ENCODE results near the gene ANKRD23.
"Not testable (repeated sequence)": the region's sequence is repeated elsewhere in the genome, so short reads cannot be mapped to it uniquely, and the experiment has no call there.

The ANKRD23 gene

DNA sequence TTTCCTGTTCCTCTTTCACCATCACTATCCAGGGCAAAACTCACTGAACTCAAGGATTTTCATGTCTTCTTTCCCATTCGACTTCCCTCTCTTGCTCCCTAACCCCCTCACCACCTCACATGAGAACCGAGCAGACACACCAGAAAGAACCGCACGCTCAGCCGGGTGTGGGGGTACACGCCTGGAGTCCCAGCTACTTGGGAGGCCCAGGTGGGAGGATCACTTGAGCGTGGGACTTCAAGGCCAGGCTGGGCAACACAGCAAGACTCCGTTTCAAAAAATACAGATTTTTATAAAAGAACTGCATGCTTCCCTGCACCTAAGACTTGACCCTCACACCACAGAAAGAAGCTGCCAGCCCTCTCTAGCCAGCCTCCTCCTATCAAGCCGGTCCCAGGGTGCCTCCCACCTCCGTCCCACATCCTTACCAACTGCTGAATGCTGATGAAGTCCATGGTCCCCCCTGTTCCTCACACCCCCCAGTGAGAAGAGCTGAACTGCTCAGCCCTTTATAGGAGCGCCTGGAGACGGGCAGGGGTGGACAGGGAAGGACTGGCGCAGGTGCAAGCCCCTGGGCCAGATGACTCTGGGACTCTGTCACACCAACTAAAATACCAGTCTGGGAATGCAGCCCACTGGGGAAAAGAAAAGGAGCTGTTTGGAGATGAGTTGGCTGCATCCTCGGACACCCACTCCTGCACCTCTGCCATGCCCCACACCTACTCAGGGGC lies at the start of gene ANKRD23:
TSS of gene ANKRD23 (minus strand) at position 484 of the 731 bp plus-strand sequence. CDS start at position 455, 29 bp downstream.
- no peak for DNase-seq (ENCODE audit: low spot score)

DNA sequence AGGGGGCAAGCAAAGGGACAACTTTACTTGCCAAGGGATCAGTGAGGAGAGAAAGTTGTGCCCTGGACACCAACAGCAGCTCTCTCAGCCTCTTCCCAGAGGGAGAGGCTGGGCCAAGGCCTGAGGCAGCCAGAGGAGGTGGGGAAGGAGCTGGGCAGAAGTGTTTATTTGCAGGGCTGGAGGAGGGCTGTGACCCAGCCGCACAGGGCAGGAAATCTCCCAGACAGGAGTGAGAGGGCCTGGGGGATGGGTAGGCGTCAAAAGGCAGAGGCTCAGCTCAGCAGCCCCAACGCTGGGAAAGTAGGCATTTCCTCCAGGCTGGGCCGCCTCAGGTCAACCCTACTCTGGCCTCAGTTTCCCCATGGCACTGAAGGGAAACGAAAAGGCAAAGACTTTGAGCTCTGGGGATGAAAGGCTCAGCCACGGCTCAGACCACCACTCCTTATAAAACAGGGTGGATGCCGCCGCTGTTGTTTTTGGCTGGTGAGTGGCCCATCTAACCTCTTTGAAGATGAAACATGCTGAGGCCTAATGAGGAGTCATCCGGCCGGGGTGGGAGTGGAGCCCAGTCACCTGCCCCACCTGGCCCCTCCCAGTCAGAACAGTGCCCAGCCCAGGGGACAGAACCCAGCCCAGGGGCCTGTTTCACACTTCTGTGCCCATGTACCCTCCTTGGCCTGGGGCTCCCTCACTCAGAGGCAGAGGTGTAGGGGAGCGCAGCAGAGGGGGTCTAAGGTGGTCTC lies 47.9 kb upstream of the ANKRD23 start:
- DNase-seq (ENCODE audit: low spot score) = no peak

DNA sequence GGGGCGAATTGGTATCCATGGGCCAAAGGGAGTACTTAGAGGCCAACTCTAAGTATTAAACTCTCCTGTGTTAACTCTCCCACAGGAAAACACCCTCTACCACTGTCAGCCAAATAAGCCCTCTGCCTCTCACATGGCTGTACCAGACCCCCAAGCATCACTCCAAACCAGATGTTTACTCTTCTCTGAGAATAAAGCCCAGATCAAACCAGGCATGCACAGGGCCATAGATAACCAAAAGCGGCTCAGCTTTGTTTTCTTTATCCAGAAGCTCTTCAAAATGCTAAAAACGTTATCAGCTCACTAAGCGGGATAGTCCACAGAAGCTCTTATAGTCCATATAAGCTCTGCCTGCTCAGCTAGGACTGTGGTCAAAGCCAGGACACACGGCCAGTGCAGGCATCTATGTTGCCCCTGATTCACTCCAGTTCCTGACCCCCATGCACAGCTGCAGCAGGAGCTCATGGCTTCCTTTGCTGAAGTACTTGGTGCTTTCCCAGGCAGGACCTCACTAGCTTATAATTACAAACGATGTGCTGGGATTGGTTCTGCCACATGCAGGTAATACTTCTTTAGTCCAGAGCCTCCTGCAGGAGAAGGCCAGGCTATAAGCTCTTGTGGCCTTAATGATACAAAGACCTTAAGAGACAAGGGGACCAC lies 47.0 kb upstream of the ANKRD23 start:
- DNase-seq (ENCODE audit: low spot score) = no peak

DNA sequence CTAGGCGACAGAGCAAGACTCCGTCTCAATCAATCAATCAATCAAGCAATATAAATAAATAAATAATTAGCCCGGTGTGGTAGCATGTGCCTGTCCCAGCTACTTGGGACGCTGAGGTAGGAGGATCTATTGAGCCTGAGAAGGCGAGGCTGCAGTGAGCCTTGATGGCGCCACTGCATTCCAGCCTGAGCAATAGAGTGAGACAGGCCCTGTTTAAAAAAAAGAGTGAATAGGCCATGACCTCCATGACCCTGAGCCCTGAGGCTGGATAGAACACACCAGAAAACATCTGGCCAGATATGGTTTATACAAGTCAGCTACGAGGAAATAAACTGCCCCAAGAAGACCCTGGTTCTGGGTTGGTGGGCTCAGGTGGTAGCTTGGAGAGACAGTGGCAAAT lies 46.4 kb upstream of the ANKRD23 start:
- no peak for DNase-seq (ENCODE audit: low spot score)

DNA sequence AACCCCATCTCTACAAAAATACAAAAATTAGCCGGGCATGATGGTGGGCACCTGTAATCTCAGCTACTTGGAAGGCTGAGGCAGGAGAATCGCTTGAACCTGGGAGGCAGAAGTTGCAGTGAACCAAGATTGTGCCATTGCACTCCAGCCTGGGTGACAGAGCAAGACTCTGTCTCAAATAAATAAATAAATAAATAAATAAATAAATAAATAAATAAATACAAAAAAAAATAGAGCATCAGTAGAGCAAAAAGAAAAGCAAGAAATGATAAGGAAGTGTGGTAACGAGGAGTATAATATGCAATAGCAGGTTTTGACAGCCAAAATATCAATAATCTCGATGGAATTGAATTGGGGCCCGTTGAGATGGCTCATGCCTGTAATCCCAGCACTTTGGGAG lies 45.7 kb upstream of the ANKRD23 start:
- not testable (repeated sequence) for DNase-seq (ENCODE audit: low spot score)

DNA sequence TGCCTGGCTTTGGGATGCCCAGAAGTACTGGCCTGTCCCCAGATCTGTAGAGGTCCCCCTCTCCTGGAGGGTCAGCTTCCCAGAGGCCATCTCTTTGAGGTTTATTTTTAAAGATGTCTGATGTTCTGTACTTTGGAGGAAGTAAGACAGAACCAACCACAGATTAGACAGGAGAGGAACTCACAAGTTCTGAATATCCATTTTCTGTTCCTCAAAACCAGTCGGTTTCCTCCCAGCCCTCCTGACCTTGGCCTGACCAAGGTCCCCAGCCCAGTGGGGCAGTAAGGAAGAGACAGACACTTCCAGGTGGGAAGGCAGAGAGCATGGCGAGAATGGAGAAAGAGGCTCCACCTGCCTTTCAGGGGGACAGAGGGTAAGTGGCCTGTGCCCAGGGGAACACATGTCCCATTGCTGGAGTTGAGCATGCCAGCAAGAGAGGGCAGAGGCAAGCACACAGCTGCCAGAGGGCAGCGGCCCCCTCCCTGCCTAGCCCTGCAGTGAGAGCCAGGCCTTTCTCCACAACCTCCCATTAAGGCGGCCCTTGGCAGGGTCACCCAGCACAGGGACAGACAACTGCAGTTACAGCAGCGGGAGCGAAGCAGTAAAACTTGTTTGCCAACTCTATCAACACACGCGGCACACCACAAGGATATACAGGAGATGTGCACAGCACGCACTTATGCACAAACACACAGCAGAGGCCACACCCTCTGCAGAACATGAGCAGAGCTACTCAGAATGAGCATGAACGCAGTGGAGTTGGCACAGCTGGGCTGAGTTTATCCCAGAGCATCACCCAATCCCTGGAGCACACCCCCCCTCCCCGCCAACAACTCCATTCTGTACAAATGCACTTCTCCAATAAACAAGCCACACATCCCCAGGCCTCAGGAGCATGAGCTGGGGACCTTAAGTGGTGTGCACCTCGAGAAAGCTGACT lies 44.5 kb upstream of the ANKRD23 start:
- DNase-seq (ENCODE audit: low spot score) = no peak

DNA sequence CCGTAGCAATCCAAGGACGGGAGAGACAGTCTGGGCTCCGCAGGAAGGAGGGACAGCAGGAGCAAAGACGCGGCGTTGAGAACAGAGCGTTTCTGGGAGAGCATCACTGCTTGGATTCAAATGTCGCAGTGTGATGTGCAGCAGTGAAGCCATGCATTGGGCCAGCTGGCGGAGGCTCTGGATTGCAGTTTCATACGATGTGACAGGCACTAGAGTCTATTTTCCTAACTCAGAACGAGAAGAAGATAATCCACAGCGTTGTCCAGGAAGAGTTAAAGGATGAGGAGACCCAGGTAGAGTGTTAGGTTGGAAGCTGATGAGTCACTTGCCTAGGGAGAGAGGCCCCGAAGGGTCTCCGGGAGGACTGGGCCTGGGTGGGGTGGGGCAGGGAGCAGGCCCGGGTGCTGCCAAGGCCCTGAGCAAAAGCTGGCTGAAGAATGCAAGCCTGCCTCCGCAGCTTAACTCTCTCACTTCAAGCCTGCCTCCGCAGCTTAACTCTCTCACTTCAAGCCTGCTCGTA lies 43.7 kb upstream of the ANKRD23 start:
- no peak for DNase-seq (ENCODE audit: low spot score)

DNA sequence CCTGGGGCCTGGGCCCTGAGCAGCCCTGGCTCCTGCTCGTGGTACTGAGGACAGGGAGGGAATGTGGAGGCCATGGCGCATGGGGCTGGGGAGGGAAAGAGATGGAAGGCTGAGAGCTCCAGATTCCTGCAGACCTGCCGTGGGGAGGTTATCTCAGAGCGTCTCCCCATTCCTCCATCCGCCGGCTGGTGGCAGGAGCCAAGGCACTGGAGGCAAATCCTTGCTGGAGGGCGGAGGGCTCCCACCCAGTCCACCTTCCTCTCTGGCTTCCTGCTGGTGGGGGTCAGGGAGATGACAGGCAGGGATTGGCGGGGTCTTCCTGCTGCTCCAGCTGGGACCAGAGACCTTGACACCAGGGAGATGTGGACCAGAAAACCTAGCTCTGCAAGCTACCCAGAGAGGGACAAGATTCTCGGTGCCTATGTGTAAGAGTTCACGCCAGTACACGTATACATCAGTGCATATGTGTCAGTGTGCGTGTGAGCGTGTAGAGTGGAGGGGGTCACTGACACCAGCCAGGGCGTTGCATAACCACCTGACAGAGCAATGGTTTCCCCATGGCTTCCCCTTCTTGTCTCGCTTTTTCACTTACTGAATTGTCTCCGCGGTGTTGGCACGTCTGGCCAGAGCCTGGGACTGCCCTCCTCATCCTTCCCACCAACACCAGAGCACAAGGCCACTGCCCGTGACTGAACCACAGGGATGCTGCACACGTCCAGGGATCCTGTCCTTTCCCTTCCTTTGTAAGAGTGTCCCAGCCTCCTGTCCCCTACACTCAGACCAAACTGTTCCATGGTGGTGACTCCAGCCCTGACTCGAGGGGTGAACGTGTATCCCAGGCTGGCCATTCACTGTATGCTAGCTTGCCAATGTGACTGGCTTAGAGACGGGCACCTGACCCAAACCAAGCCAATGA lies 41.9 kb upstream of the ANKRD23 start:
- no peak for DNase-seq (ENCODE audit: low spot score)

DNA sequence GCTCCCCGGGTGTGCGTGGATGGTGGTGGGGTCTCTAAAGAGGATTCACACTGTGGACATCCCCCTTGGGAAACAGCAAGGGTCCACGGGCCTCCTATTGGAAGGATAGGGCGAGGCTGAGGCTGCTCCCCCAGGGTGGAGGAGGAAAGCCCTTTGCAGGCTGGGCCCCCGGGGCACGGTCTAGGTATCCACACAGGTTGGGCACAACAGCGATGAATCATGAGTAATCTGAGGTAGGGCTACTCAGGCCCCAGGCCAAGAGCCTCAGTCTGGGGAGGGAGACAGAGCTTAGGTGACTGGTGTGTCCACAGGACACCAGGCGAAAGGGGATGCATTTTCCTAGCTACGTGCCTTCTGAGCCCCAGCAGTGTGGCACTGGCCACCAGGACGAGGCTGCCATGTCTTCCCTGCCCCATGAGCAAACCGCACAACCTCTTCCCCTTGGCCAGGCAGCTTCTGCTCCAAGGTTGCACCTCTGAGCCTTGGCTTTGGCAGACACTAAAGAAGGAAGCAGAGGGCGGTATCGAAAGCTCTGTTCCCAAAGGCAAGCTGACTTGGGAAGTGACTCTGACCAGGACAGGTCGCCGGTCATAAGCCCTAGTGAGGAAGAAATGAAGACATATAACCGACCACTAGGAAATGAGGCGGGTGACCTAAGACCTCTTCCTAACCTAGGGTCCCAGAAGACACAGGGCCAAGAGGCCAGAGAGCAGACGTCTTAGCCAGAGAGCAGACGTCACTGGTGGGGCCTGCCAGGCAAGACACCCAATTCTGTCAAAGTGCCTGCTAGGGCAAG lies 40.7 kb upstream of the ANKRD23 start:
- no peak for DNase-seq (ENCODE audit: low spot score)

DNA sequence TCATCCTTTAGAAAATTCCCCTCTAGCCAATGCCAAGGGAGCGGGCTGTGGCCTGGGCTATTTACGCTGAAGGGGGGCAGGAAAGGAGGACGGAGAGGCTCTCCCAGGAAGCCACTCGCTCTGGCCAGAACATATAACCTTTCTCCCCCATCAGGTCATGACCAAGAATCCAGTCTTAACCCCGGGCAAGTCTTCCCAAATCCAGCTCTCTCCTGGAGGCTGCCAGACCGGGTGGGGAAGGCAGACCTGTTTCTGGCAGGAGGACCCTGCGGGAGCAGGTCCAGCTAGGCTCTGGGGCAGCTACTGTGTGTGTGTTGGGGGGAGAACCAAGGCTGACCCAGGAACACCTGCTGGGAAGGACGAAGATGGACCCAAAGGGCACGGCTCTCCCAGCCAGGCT lies 39.5 kb upstream of the ANKRD23 start:
- no peak for DNase-seq (ENCODE audit: low spot score)

DNA sequence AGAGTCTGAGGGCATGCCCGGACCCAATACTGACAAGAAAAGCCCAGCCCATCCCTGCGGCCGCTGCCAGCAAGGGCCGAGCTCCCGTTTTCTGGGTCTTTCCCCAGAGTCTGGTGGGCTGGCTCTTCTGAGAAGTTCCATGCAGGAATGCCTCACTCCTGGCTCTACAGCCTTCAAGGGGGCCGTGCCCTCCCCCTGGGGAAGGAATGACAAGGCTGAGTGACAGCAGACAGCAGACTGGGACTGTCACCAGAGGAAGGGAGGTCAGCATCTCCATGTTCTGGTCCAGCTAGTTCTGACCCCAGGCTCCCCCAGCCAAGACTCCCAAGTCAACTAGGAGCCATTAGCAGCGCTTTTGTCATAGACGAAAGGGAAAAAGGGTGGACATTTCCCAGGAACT lies 39.1 kb upstream of the ANKRD23 start:
- DNase-seq (ENCODE audit: low spot score) = no peak

DNA sequence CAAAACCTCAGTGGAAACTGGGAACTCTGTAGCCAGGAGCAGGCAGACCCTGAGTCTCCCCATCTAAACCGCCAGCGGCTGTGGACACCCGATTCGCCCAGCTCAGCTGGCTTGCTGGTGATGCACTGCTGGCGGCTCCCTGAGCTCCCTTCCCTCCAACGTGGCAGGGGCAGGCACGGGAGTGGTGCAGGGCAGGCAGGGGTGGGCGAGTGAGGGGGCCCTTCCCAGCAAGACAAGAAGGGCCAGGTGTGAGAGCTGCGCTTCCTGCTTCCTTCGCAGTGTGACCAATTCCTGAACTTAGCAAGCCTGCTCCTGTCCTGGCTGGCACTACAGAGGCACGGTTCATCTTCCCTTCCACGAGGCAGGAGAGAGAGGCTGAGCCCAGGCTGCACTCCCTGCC lies 38.4 kb upstream of the ANKRD23 start:
- no peak for DNase-seq (ENCODE audit: low spot score)

DNA sequence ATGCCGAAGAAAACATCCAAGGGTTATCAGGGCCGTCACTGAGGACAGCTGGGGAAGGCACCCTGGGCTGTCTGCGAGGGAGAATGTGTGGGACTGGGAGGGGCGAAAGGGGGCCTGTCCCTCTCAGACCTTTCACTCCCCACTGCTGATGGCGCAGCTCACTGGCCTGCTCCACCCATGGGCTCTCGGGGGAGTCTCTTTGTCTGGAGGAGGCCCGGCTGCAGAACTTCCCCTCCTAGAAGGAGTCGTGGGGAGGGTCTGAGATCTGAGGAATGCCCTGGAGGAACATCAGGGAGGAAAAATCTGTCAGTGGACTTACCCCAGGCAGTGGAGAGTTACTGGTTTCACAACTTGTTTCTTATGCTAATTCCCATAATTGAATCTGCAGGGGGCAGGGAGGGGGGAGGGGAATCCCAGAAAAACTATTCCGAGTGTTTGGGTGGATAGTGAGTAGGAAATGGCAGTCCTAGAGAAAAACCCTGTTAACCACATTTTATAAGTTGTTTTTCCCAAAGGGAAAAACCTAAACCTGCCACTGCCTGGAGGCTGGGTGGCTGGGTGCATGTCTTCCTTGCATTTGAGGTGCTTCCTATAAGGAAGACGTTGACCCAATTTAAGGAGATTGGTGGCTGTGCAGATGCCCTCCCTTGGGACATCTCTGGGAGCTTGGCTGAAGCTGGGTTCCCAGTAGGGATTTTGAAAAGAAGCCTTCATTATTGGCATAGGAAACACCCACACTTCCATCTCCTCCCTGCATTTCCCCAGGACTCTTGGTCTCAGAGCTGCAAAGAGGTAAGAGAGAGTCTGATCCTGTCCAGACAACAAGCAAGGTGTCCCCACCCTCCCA lies 37.8 kb upstream of the ANKRD23 start:
- no peak for DNase-seq (ENCODE audit: low spot score)

DNA sequence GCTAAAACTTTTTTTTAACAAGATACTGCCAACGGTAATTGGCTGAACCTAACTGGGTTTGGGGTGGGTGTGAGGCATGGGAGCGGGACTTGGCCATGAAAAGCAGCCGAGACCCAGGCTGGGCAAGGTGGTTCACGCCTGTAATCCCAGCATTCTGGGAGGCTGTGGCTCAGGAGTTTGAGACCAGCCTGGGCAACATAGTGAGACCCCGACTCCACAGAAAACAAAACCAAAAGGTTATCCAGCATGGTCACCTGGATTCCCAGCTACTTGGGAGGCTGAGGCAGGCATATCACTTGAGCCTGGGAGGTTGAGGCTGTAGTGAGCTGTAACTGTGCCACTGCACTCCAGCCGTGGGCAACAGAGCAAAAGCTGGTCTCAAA lies 37.1 kb upstream of the ANKRD23 start:
- DNase-seq (ENCODE audit: low spot score) = no peak

DNA sequence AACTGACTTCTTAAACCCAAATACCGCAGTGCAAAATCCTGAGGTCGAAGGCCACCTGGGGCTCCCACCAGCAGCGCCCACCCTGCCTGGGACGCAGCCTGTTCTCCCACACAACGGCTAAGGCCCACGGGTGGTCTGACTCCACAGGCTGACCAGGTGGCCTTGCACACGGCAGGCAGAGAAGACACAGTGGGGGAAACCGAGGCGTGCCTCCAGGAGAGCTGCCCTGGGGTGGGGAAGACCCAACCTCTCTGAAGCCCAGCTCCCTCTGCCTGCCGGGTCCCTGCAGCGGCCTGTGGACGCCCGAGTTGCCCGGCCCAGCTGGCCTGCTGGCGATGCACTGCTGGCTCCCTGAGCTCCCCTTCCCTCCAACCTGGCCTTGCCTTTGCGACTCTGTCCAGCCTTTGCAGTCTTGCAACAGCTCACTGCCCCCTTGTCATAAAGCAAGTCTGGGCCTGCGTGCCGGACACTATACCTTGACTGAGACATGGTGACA lies 35.8 kb upstream of the ANKRD23 start:
- no peak for DNase-seq (ENCODE audit: low spot score)

DNA sequence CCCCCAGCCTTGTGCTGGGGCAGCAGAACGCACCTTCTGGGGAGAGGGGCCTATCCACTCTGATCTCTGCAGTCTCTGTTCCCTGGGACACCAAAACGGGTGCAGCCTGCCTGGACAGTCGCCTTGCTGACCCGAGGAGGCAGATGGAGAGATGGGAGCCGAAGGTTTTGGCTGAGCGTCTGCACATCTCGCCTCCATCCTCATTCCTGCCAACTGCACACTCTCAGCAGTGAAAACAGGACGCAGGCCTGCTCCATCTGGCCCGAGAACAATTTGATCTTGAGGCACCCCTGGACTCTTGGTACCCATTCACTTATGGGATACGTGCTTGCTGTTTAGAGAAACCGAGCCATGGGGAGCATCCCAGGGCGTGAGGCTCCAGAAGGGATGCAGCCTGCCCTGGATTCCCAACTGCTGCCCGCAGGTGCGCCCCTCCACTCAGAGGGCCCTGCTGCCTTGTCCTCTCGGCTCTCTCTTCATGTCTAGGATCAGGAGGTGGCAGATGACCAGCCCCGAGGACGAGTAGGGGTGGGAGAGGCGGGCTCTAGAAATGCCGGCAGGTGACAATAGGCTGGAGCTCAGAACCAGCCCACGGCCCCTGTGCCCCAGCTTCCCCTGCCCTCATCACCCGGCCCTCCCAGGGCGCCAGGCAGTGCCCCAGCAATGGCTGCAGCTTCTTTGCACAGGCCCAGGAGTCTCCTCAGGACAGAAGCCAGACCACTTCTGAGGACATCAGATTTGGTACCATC lies 35.1 kb upstream of the ANKRD23 start:
- no peak for DNase-seq (ENCODE audit: low spot score)

DNA sequence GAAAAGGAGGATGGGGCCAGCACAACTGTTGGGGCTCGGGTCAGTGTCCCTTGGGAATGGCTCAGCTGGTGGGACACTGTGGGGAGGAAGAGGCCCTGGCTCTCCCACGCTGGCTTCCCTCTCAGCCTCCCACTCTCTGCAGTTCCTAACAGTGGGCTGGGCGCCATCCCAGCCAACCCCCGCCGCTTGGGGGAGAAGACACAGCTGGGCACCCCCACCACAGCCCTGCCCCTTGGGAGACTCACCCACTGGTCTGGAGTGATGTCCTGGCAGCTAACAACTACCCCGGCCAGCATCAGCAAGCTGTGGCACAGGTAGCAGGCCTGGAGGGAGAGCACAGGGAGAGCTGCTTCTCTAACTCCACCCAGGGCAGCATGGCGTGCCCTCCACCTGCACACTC lies 34.4 kb upstream of the ANKRD23 start:
- no peak for DNase-seq (ENCODE audit: low spot score)

DNA sequence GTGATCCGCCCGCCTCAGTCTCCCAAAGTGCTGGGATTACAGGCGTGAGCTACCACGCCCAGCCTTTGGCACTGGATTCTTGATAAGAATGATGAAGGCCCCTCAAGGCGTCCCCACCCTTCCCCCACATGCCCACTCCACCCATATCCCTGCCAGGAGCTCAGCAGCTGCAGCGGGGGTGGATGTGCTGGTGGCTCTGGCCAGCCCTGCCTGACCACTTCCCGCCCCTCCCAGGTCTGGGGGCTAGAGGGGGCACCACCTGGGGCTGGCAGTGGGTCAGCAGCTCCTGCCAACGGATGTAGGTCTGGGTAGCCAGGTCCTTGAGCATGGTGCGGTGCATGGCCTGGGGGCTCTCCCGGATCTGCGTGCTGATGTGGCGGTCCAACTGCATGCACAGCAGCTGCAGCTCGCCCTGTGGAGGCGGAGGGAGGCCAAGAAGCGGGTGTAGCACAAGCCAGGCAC lies 33.8 kb upstream of the ANKRD23 start:
- DNase-seq (ENCODE audit: low spot score) = no peak

Measured in AG20443 (cell line).